AG09309 (cell line): ENCODE data around the gene C17orf113.

ENCODE experiments used
- DNase-seq: peaks from one replicate; pipeline ENCODE4 v3.0.0-alpha.2; 2010; ENCODE audit warnings: low read depth
- H3K4me3 ChIP-seq: 2 replicates; pipeline ENCODE4 v1.5.1; 2011; ENCODE audit warnings: mild to moderate bottlenecking, low read depth, low read length, moderate library complexity; ENCODE audit not compliant: control insufficient read depth
- CTCF ChIP-seq: IDR thresholded peaks from 2 replicates; pipeline ENCODE4 v1.5.1; 2011; ENCODE audit warnings: mild to moderate bottlenecking, low read depth, low read length, inconsistent platforms; ENCODE audit not compliant: insufficient read depth, control insufficient read depth; ENCODE audit errors: missing control alignments

C17orf113 gene

GRCh38 chr17:42092939-42093338 lies 42.5 kb upstream of the C17orf113 start:
- TF ChIP-seq CTCF = no peak
- no peak for DNase-seq
- H3K4me3 ChIP-seq = no peak overlapping the region

GRCh38 chr17:42090964-42091790 lies 40.8 kb upstream of the C17orf113 start:
- no peak overlapping the region for H3K4me3 ChIP-seq
- DNase-seq = no peak
- TF ChIP-seq CTCF = no peak

DNA sequence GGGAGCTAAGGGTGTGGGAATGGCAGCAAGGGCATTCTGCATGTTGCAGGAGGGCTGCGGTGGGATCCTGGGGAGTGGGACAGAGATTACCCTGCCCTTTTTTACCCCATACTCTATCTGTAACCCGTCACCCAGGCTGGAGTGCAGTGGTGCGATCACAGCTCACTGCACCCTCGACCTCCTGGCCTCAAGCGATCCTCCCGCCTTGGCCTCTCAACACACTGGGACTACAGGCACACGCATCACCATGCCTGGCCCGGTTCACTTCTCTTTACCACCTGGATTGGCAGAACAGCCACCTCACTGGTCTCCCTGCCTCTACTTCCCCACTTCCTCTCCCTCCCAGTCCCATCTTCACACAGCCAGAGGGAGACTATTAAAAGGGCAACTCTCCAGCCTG lies 38.3 kb upstream of the C17orf113 start:
- TF ChIP-seq CTCF = no peak
- no peak overlapping the region for H3K4me3 ChIP-seq
- no peak for DNase-seq

- no peak overlapping the region for H3K4me3 ChIP-seq
- TF ChIP-seq CTCF = no peak
- DNase-seq = no peak
Measured at GRCh38 chr17:42087736-42088705, 37.6 kb upstream of the C17orf113 start.

DNA sequence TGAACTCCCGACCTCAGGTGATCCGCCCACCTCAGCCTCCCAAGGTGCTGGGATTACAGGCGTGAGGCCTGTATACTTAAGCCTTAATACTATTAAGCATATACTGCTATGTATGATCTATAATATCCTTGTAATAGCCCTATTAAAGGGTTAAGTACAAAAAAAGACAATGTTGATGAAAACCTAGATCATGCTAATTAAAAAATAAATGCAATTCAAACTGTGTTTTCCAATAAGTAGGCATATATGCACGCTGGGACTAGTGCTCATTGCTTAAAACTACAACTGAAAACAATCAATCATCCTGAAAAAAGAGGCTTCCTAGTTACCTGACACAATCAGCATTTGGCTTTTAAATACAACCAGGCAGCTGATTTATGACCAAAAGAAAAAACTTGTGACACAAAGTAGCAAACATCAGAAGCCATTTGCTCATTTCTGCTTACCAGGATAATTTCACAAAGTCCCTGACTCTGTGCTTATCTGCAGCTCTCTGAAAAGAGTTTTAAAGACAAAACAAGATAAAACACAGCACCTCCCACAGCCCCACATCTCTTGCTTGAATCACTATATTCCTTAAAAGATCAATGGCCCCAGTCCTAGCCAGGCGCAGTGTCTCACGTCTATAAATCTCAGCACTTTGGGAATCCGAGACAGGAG lies 36.8 kb upstream of the C17orf113 start:
- no peak overlapping the region for H3K4me3 ChIP-seq
- TF ChIP-seq CTCF = no peak
- DNase-seq = no peak

DNA sequence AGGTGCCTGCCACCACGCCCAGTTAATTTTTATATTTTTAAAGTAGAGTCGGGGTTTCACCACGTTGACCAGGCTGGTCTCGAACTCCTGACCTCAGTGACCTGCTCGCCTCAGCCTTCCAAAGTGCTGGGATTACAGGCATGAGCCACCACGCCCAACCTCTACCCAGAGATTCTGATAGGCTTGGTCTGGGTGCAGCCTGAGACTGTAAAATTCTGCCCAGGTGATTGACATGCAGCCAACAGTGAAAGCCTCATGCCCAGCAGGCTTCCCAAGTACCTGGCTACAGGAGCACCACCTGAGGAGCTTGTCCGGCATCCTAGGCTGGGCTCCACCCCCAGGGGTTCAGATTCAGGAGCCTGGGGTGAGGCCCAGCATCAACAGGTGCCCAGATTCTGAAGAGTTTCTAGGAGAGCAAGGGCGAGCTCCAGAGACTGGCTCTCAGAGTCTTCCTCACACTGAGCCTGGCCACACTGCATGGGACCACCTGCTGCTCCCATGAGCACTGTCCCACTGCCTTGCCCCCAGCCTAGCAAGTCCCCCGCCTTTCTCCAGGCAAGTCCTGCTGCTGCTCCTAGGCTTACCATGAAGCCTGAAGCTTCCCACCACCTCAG lies 31.2 kb upstream of the C17orf113 start:
- no peak overlapping the region for H3K4me3 ChIP-seq
- DNase-seq = no peak
- no peak for TF ChIP-seq CTCF
